Activated naive CD4-positive, alpha-beta T cell treated with anti-CD3 and anti-CD28 coated beads, Interleukin-2, amount 50 U/mL, for 24 hours (primary cell): Measurements from ENCODE around the gene ARG1.

Source experiments
- H3K27ac Mint-ChIP-seq: one replicate; pipeline ENCODE4 v1.8.0; 2021; ENCODE audit warnings: mild to moderate bottlenecking, mixed read lengths
- H3K27me3 Mint-ChIP-seq: one replicate; pipeline ENCODE4 v1.8.0; 2021; ENCODE audit warnings: mixed read lengths
- H3K36me3 Mint-ChIP-seq: one replicate; pipeline ENCODE4 v1.8.0; 2021; ENCODE audit warnings: mixed read lengths
- H3K4me1 Mint-ChIP-seq: one replicate; pipeline ENCODE4 v1.8.0; 2021; ENCODE audit warnings: mixed read lengths
- H3K4me3 Mint-ChIP-seq: one replicate; pipeline ENCODE4 v1.8.0; 2021; ENCODE audit warnings: mild to moderate bottlenecking, mixed read lengths
- H3K9me3 Mint-ChIP-seq: one replicate; pipeline ENCODE4 v1.8.0; 2021; ENCODE audit warnings: mixed read lengths

ARG1 gene

DNA sequence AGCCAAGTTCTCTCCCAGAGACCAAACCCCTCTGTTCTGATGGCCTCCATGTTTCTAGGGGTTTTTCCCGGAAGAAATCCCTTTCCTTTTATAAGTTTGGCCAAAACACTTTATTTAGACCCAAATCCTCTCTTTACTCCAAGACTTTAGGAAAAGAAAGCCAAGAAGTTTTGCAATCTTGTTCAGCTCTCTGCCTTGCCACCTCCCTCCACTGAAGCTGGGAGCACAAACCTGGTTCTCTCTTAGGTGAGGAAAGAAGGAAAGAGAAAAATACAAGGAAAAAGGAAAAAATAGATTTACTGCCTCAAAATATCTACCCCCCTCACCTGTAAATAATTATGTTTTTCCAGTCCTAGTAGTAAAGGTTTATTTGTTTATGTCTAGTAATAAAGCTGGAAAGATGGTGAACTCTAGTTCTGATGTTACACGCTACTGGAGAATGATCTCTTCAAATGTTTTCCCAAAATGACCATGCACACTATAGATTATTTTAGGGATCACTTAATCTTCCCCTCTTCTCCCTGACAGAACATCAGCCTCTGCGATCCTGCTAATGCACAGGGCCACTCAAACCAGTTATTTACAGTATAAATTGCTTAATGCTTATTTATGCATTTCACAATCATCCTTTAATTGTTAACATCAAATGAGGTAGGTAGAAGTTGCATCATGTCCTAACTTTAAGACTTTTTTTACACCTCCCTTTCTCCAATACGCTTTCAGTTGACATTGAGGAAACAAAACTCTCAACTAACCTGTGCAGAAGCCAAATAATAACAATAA, 10.9 kb upstream of the ARG1 start:
- no peaks in the 10 kb centered on the region for H3K4me1 Mint-ChIP-seq
- no peak overlapping the region for H3K4me3 Mint-ChIP-seq
- H3K36me3 Mint-ChIP-seq, result peaks cover 3% of the 10 kb centered on the region
- no peaks in the 10 kb centered on the region for H3K9me3 Mint-ChIP-seq
- no peaks in the 10 kb centered on the region for H3K27me3 Mint-ChIP-seq
- no peak overlapping the region for H3K27ac Mint-ChIP-seq

DNA sequence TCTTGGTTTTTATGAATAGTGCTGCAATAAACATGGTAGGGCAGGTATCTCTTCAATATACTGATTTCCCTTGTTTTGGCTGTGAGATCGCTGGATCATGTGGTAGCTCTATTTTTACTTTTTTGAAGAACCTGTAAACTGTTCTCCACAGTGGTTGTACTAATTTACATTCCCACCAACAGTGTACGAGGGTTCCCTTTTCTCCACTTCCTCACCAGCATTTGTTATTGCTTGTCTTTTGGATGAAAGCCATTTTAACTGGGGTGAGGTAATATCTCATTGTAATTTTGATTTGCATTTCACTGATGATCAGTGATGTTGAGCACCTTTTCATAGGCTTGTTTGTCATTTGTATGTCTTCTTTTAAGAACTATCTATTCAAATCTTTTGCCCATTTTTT, 8.0 kb upstream of the ARG1 start:
- Mint-ChIP-seq H3K4me1 (peaks cover 6% of the 10 kb centered on the region), H3K9me3 (no peaks in the 10 kb centered on the region), H3K27me3 (no peaks in the 10 kb centered on the region), H3K4me3 (no peak overlapping the region), H3K36me3 (peaks cover 8% of the 10 kb centered on the region), H3K27ac (no peak overlapping the region)

- H3K4me1 Mint-ChIP-seq, result peaks cover 6% of the 10 kb centered on the region
- no peaks in the 10 kb centered on the region for H3K9me3 Mint-ChIP-seq
Measured at GRCh38 chr6:131568726-131569125, 4.3 kb upstream of the ARG1 start.

GRCh38 chr6:131574133-131574532, 1.1 kb downstream of the ARG1 start:
- H3K36me3 Mint-ChIP-seq, result peaks cover 19% of the 10 kb centered on the region
- H3K27ac Mint-ChIP-seq, result no peak overlapping the region
- no peaks in the 10 kb centered on the region for H3K4me1 Mint-ChIP-seq
- H3K27me3 Mint-ChIP-seq, result no peaks in the 10 kb centered on the region
- H3K4me3 Mint-ChIP-seq, result no peak overlapping the region
- H3K9me3 Mint-ChIP-seq, result no peaks in the 10 kb centered on the region

More at GRCh38 chr6:131568726-131569125, 4.3 kb upstream of the ARG1 start:
- Mint-ChIP-seq H3K27me3 (no peaks in the 10 kb centered on the region), H3K27ac (no peak overlapping the region), H3K36me3 (peaks cover 22% of the 10 kb centered on the region), H3K4me3 (no peak overlapping the region)

GRCh38 chr6:131574686-131575085, 1.7 kb downstream of the ARG1 start:
- Mint-ChIP-seq H3K4me3 (no peak overlapping the region), H3K4me1 (no peaks in the 10 kb centered on the region), H3K9me3 (no peaks in the 10 kb centered on the region), H3K27ac (no peak overlapping the region), H3K27me3 (no peaks in the 10 kb centered on the region), H3K36me3 (peaks cover 19% of the 10 kb centered on the region)

DNA sequence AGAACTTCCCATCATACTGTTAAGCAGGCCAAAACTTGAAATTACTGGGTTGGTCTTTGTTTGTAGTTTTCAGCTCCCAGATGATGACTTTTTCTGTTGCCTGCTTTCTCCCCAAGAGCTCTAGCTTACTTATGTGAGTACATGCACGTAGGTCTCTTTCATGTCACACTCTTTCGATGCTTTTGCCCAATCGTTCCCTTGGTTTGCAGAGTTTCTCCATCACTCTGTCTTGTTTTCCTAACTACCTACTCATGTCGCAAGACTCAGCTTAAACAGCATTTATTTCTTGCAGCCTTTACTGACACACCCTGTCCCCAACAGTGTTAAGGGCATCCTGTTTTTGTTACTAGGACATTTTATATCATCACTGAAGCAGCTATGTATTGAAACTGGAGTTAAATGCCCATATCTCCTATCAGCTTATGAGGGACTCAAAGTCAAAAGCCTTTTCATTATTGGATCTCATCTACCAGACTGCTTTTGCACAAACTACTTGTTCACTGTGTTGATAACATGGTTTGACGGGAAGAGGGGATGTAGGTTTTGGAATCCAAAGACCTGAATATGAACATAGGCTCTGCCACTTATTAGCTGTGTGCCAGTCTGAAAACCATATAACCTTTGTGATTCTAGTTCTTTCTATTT, 2.9 kb downstream of the ARG1 start:
- Mint-ChIP-seq H3K36me3 (peaks cover 23% of the 10 kb centered on the region), H3K9me3 (no peaks in the 10 kb centered on the region), H3K4me3 (no peak overlapping the region), H3K4me1 (no peaks in the 10 kb centered on the region), H3K27me3 (no peaks in the 10 kb centered on the region), H3K27ac (no peak overlapping the region)

GRCh38 chr6:131581523-131581922, 8.5 kb downstream of the ARG1 start:
- no peaks in the 10 kb centered on the region for H3K9me3 Mint-ChIP-seq
- no peaks in the 10 kb centered on the region for H3K27me3 Mint-ChIP-seq
- H3K4me3 Mint-ChIP-seq, result no peak overlapping the region
- H3K27ac Mint-ChIP-seq, result no peak overlapping the region
- H3K4me1 Mint-ChIP-seq, result no peaks in the 10 kb centered on the region
- H3K36me3 Mint-ChIP-seq, result peaks cover 10% of the 10 kb centered on the region

DNA sequence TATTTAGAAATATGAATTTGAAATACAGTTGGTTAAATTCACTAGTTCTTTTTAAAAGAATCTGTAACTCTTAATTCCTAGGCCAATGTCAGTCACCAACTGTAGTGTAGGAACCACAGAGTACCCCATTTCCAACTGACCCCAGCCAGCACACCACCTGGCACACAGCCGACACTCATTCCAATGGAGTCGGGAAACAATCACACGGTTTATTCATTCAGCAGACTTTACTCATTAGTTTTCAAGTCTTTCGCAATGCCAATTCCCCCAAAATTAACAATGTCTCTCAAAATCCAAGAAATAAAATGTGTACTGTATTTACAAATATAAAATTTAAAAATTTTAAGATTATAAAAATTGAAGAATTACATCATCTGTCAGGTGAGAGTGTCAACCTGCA, 13.5 kb downstream of the ARG1 start:
- Mint-ChIP-seq H3K4me3 (no peak overlapping the region), H3K27ac (no peak overlapping the region), H3K36me3 (peaks cover 12% of the 10 kb centered on the region), H3K4me1 (no peaks in the 10 kb centered on the region), H3K9me3 (no peaks in the 10 kb centered on the region), H3K27me3 (no peaks in the 10 kb centered on the region)

- Mint-ChIP-seq H3K9me3 (no peaks in the 10 kb centered on the region), H3K27ac (no peak overlapping the region), H3K27me3 (no peaks in the 10 kb centered on the region), H3K36me3 (peaks cover 14% of the 10 kb centered on the region), H3K4me1 (no peaks in the 10 kb centered on the region), H3K4me3 (no peak overlapping the region)
Measured at GRCh38 chr6:131587909-131588308, 14.9 kb downstream of the ARG1 start.

DNA sequence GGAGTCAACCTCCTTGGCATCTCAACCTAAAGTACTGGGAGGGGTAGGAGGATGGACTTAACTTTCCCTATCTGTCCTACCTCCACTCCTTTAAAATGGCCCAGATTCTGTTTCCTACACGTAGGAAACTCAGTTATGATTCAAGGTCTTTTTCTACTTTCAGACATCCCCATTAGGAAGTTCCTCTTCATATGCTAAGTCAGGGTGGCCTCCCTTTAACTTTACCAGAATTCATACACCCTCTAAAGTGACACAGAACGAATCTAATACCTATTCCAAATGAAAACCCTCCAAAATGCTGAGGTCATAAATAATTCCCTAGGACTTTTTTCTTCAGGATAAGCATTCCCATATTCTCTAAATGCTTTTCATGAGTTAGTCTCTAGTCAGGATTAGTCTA, 15.6 kb downstream of the ARG1 start:
- peaks cover 14% of the 10 kb centered on the region for H3K36me3 Mint-ChIP-seq
- no peak overlapping the region for H3K4me3 Mint-ChIP-seq
- no peaks in the 10 kb centered on the region for H3K27me3 Mint-ChIP-seq
- H3K4me1 Mint-ChIP-seq, result no peaks in the 10 kb centered on the region
- H3K9me3 Mint-ChIP-seq, result no peaks in the 10 kb centered on the region
- H3K27ac Mint-ChIP-seq, result no peak overlapping the region

DNA sequence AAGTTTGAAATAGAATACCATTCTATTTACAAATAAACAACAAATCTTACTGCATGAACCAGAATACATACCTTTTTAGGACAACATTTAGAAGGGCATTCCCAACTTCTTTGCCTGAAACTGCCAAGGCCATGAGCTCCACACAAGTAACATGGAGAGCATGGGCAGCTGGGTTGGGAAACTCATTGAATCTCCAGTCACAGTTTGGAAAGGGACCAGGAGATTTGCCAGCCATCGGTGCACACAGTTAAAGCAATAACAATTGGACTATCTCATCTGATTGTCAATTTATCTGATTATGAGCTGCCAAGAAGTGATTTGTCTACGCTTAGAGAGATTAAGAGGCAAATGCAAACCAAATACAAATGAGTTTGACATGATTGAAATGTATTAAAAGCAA, 19.9 kb downstream of the ARG1 start:
- H3K4me1 Mint-ChIP-seq, result no peaks in the 10 kb centered on the region
- H3K27ac Mint-ChIP-seq, result no peak overlapping the region
- no peaks in the 10 kb centered on the region for H3K9me3 Mint-ChIP-seq
- H3K4me3 Mint-ChIP-seq, result no peak overlapping the region
- H3K36me3 Mint-ChIP-seq, result peaks cover 20% of the 10 kb centered on the region
- H3K27me3 Mint-ChIP-seq, result no peaks in the 10 kb centered on the region

GRCh38 chr6:131594074-131594473, 21.0 kb downstream of the ARG1 start:
- no peaks in the 10 kb centered on the region for H3K4me1 Mint-ChIP-seq
- no peak overlapping the region for H3K4me3 Mint-ChIP-seq
- H3K9me3 Mint-ChIP-seq, result no peaks in the 10 kb centered on the region
- H3K36me3 Mint-ChIP-seq, result peaks cover 18% of the 10 kb centered on the region
- no peak overlapping the region for H3K27ac Mint-ChIP-seq
- H3K27me3 Mint-ChIP-seq, result no peaks in the 10 kb centered on the region

DNA sequence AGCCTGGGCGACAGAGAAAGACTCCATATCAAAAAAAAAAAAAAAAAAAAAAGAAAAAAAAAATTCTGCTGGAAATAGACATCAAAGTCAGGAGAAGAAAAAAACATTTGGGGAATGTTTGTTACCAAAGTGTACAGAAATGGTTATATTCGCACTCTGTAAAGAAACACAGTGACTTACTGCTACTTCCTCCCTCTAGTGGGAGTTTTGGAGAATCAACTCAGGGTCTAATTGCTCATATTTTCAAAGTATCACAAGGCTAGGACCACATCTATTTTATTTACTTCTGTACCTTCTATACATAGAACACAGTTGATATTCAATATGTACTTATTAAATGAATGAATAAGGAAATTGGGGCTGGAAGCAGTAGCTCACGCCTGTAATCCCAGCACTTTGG, 24.4 kb downstream of the ARG1 start:
- Mint-ChIP-seq H3K27ac (no peak overlapping the region), H3K27me3 (no peaks in the 10 kb centered on the region), H3K36me3 (peaks cover 18% of the 10 kb centered on the region), H3K9me3 (no peaks in the 10 kb centered on the region), H3K4me3 (no peak overlapping the region), H3K4me1 (no peaks in the 10 kb centered on the region)

DNA sequence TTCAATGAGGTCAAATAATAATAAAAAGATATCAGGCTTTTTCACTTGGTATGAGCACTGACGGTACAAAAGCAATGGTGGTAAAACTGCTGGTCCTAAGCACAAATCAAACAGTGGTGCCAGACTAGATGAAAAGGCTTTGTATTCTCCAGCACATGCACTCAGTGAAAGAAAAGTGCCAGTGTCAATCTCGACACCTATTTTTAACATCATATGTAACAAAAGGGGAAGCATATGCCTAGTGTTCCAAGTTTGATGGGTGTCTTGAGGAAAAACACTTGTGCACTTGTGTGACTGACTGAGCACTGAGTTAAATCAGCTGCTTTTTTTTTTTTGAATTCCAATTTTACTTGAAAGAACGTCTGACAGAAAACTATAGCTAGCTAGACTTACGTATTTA, 27.7 kb downstream of the ARG1 start:
- Mint-ChIP-seq H3K4me3 (no peak overlapping the region), H3K27me3 (no peaks in the 10 kb centered on the region), H3K27ac (no peak overlapping the region), H3K4me1 (no peaks in the 10 kb centered on the region), H3K36me3 (peaks cover 13% of the 10 kb centered on the region), H3K9me3 (no peaks in the 10 kb centered on the region)

GRCh38 chr6:131602781-131603312, 29.8 kb downstream of the ARG1 start:
- no peaks in the 10 kb centered on the region for H3K27me3 Mint-ChIP-seq
- no peak overlapping the region for H3K4me3 Mint-ChIP-seq
- H3K36me3 Mint-ChIP-seq, result peaks cover 14% of the 10 kb centered on the region
- peaks cover 4% of the 10 kb centered on the region for H3K4me1 Mint-ChIP-seq
- H3K27ac Mint-ChIP-seq, result no peak overlapping the region
- H3K9me3 Mint-ChIP-seq, result no peaks in the 10 kb centered on the region

DNA sequence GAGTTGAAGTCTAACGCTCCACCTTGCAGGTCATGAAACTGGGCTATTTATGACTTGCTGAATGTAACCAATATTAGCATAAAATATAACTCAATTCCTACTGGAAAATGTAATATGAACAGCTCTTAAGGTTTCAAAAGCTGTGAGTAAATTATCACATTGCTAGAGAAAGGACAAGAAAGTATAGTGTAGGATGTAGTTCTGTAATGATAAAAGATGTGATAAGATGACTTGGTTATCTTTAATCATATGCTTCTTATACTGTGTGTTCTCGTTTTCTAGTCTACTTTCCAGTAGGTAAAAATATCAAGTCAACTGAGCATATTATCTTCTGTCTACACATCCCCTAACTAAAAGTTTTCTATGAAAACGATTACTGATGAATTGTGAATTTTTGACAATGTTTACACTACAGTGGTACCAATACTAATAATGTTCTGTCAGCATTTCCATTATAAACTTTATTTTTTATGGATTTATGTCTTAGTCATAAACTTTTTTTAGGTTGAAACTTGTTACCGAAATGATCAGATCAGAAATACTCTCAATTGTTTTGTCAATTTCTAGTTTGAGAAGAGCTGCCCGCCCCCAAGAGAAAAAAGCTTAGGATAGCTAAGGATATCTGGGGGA, 40.4 kb downstream of the ARG1 start:
- H3K4me1 Mint-ChIP-seq, result peaks cover 13% of the 10 kb centered on the region
- H3K9me3 Mint-ChIP-seq, result no peaks in the 10 kb centered on the region
- no peaks in the 10 kb centered on the region for H3K27me3 Mint-ChIP-seq
- peaks cover 17% of the 10 kb centered on the region for H3K36me3 Mint-ChIP-seq
- no peak overlapping the region for H3K4me3 Mint-ChIP-seq
- peak overlapping the region; percentile 17 for H3K27ac Mint-ChIP-seq
